Body of pancreas (tissue), 4 donors: Measurements from ENCODE around the gene ABCG1.

Source experiments
- POLR2A ChIP-seq, 3 donors: fragments of 450-650 bp; IDR thresholded peaks; one replicate each; pipeline ENCODE4 v1.6.1; 2016; ENCODE audit warnings: antibody characterized with exemption in 3 of 3, mild to moderate bottlenecking in 2 of 3
- TF ChIP-seq, protein P1 (sequence below), 7 experiments: fragments of 450-650 bp in 4 of 7; fragments of 200-600 bp in 3 of 7; sonication (generic) in 3 of 7; IDR thresholded peaks; one replicate each; pipeline ENCODE4 v1.5.1; 2016 to 2019; ENCODE audit warnings: antibody characterized with exemption in 7 of 7

GRCh38 chr21:42298657-42299056 lies 79.7 kb downstream of the ABCG1 start:
- TF ChIP-seq, protein P1, sequence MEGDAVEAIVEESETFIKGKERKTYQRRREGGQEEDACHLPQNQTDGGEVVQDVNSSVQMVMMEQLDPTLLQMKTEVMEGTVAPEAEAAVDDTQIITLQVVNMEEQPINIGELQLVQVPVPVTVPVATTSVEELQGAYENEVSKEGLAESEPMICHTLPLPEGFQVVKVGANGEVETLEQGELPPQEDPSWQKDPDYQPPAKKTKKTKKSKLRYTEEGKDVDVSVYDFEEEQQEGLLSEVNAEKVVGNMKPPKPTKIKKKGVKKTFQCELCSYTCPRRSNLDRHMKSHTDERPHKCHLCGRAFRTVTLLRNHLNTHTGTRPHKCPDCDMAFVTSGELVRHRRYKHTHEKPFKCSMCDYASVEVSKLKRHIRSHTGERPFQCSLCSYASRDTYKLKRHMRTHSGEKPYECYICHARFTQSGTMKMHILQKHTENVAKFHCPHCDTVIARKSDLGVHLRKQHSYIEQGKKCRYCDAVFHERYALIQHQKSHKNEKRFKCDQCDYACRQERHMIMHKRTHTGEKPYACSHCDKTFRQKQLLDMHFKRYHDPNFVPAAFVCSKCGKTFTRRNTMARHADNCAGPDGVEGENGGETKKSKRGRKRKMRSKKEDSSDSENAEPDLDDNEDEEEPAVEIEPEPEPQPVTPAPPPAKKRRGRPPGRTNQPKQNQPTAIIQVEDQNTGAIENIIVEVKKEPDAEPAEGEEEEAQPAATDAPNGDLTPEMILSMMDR (IDR thresholded peaks at IDR 0.05), result no peak
- TF ChIP-seq POLR2A (IDR thresholded peaks at IDR 0.05), result no peak
